CD14-positive monocyte (primary cell): ENCODE results near the gene ZNF683. TPM values are rescaled to one million over a fixed set of nuclear protein-coding genes. Genes with fewer than 3 reads are reported as not detected.
A peak's percentile ranks its signal among the peaks of the same experiment; 100 is the strongest.

Experiments used
- DNase-seq, 3 donors: peaks; one replicate each; pipeline ENCODE4 v3.0.0-alpha.2; 2011 to 2022
- H2AFZ ChIP-seq: 2 replicates; pipeline ENCODE4 v1.6.0; 2012; ENCODE audit warnings: mild to moderate bottlenecking, low read depth, low read length, inconsistent platforms; ENCODE audit not compliant: insufficient read depth, poor library complexity, severe bottlenecking
- H3K27ac ChIP-seq, 2 donors: 1 replicate in 1 of 2; 2 replicates in 1 of 2; pipeline ENCODE4 v1.5.1; 2012 to 2013; ENCODE audit warnings: low read length in 2 of 2, control low read depth in 1 of 2, inconsistent platforms in 1 of 2, low read depth in 1 of 2, mild to moderate bottlenecking in 1 of 2
- H3K27me3 ChIP-seq, 2 donors: one replicate each; pipeline versions ENCODE4 v1.6.0 to v1.6.1; 2011 to 2013; ENCODE audit warnings: low read length in 2 of 2; ENCODE audit not compliant: control insufficient read depth in 2 of 2, insufficient read depth in 2 of 2
- H3K36me3 ChIP-seq, 2 donors: replicated peaks in 1 of 2; 1 replicate in 1 of 2; 2 replicates in 1 of 2; pipeline versions ENCODE4 v1.5.1 to v1.6.1; 2012 to 2013; ENCODE audit warnings: low read length in 2 of 2, control low read depth in 1 of 2, inconsistent platforms in 1 of 2, mild to moderate bottlenecking in 1 of 2; ENCODE audit not compliant: insufficient read depth in 2 of 2, control insufficient read depth in 1 of 2
- H3K4me1 ChIP-seq, 2 donors: 1 replicate in 1 of 2; 2 replicates in 1 of 2; pipeline versions ENCODE4 v1.5.1 to v1.6.1; 2012 to 2013; ENCODE audit warnings: low read length in 2 of 2, control low read depth in 1 of 2, inconsistent platforms in 1 of 2, mild to moderate bottlenecking in 1 of 2, moderate library complexity in 1 of 2; ENCODE audit not compliant: insufficient read depth in 2 of 2, control insufficient read depth in 1 of 2
- H3K4me2 ChIP-seq: replicated peaks from 2 replicates; pipeline ENCODE3; 2012; ENCODE audit warnings: low read length, moderate library complexity, mild to moderate bottlenecking; ENCODE audit not compliant: poor library complexity, severe bottlenecking; ENCODE audit errors: extremely low read depth
- H3K4me3 ChIP-seq, 3 experiments: fragments of 200-600 bp in 1 of 3; sonication (generic) in 1 of 3; replicated peaks in 1 of 3; 1 replicate in 2 of 3; 2 replicates in 1 of 3; pipeline ENCODE4 v1.5.1; 2011 to 2013; ENCODE audit warnings: low read length in 3 of 3, mild to moderate bottlenecking in 3 of 3, control low read depth in 2 of 3, low read depth in 2 of 3, inconsistent platforms in 1 of 3, moderate library complexity in 1 of 3
- H3K79me2 ChIP-seq: 2 replicates; pipeline ENCODE4 v1.6.0; 2012; ENCODE audit warnings: mild to moderate bottlenecking, control low read depth, inconsistent platforms, low read length, moderate library complexity; ENCODE audit not compliant: insufficient read depth
- H3K9ac ChIP-seq: 2 replicates; pipeline ENCODE4 v1.6.0; 2017; ENCODE audit warnings: low read length, mild to moderate bottlenecking; ENCODE audit not compliant: insufficient read depth, poor library complexity, severe bottlenecking
- H3K9me3 ChIP-seq, 2 donors: replicated peaks in 1 of 2; 1 replicate in 1 of 2; 2 replicates in 1 of 2; pipeline versions ENCODE4 v1.5.1 to v1.6.1; 2012 to 2013; ENCODE audit warnings: low read length in 2 of 2, control low read depth in 1 of 2; ENCODE audit not compliant: control insufficient read depth in 1 of 2, insufficient read depth in 1 of 2
- H4K20me1 ChIP-seq: 2 replicates; pipeline ENCODE4 v1.6.0; 2012; ENCODE audit warnings: mild to moderate bottlenecking, low read length, control low read depth, moderate library complexity; ENCODE audit not compliant: insufficient read depth
- H3K27ac Mint-ChIP-seq, 7 donors: one replicate each; pipeline ENCODE4 v1.8.0; 2020; ENCODE audit warnings: mild to moderate bottlenecking in 7 of 7, mixed read lengths in 7 of 7, moderate library complexity in 6 of 7, inconsistent platforms in 2 of 7
- H3K27me3 Mint-ChIP-seq, 3 donors: one replicate each; pipeline ENCODE4 v1.8.0; 2021 to 2022; ENCODE audit warnings: low read depth in 3 of 3, mild to moderate bottlenecking in 3 of 3, mixed read lengths in 3 of 3, moderate library complexity in 3 of 3, inconsistent platforms in 1 of 3
- H3K36me3 Mint-ChIP-seq, 2 donors: one replicate each; pipeline ENCODE4 v1.8.0; 2020; ENCODE audit warnings: mixed read lengths in 2 of 2, inconsistent platforms in 1 of 2, mild to moderate bottlenecking in 1 of 2
- H3K4me1 Mint-ChIP-seq: one replicate; pipeline ENCODE4 v1.8.0; 2020; ENCODE audit warnings: mild to moderate bottlenecking, mixed read lengths
- H3K4me3 Mint-ChIP-seq, 2 donors: one replicate each; pipeline ENCODE4 v1.8.0; 2020; ENCODE audit warnings: mild to moderate bottlenecking in 2 of 2, mixed read lengths in 2 of 2, moderate library complexity in 1 of 2
- H3K9me3 Mint-ChIP-seq, 7 donors: one replicate each; pipeline ENCODE4 v1.8.0; 2020 to 2022; ENCODE audit warnings: mixed read lengths in 7 of 7, mild to moderate bottlenecking in 6 of 7, moderate library complexity in 6 of 7, inconsistent platforms in 2 of 7
- CTCF ChIP-seq: fragments of 200-600 bp; IDR thresholded peaks from one replicate; pipeline ENCODE4 v1.8.0; 2022; ENCODE audit warnings: antibody characterized with exemption, mild to moderate bottlenecking
- WGBS: methylation state at CpG from one replicate; pipeline ENCODE4 v1.1.5; 2013; ENCODE audit warnings: missing lambda C conversion rate; ENCODE audit not compliant: insufficient coverage; 5-methylcytosine and 5-hydroxymethylcytosine counted together
- intact Hi-C, 2 donors: fragments of 100-400 bp; cut with micrococcal nuclease; formaldehyde crosslinking; loops; one replicate each; pipeline versions ENCODE4 v1.15.0 to v1.15.1; 2023
- polyA plus RNA-seq, 3 donors: library from polyadenylated mRNA; depleted of rRNA in 1 of 3; unstranded in 2 of 3; stranded (reverse) in 1 of 3; fragments of 300-500 nt in 2 of 3; fragments of >200 nt in 1 of 3; fragmentation: Illumina TruSeq in 2 of 3; gene quantifications; 1 replicate in 2 of 3; 2 replicates in 1 of 3; pipeline ENCODE4 v1.2.3, GENCODE V29; 2012 to 2021

Gene ZNF683
- polyA plus RNA-seq, 3 donors = not detected

GRCh38 chr1:26409191-26409807, 36.7 kb upstream of the ZNF683 start:
- Histone ChIP-seq H3K9me3 (peaks cover 0 to 34% of the 10 kb centered on the region in 2 donors), H4K20me1 (no peaks in the 10 kb centered on the region), H3K79me2 (no peaks in the 10 kb centered on the region), H3K27ac (no peak overlapping the region), H3K4me2 (peak overlapping the region; percentile 9), H3K9ac (no peak overlapping the region), H3K4me3 (peak overlapping the region in 1 of 3 experiments; percentile 23), H3K27me3 (peaks cover 48 to 63% of the 10 kb centered on the region in 2 donors), H3K36me3 (no peaks in the 10 kb centered on the region), H3K4me1 (peaks cover 8 to 12% of the 10 kb centered on the region in 2 donors), H2AFZ (no peak overlapping the region)
- no peak for DNase-seq
- WGBS = 3% methylated on average over 5 of the region's 16 CpGs
- H3K4me1 Mint-ChIP-seq = peaks cover 18% of the 10 kb centered on the region
- no peak for TF ChIP-seq CTCF
- H3K27ac Mint-ChIP-seq = no peak overlapping the region
- peaks cover 0 to 3% of the 10 kb centered on the region in 2 donors for H3K36me3 Mint-ChIP-seq
- intact Hi-C loops = no loop called here
- H3K27me3 Mint-ChIP-seq = peaks cover 65 to 73% (median 72%) of the 10 kb centered on the region in 3 donors
- peak overlapping the region; percentile 39 to 82 for H3K4me3 Mint-ChIP-seq
- H3K9me3 Mint-ChIP-seq = peaks cover 0 to 24% (median 6%) of the 10 kb centered on the region in 7 donors

- peaks cover 0 to 3% of the 10 kb centered on the region in 2 donors for H3K36me3 Mint-ChIP-seq
- H3K36me3 ChIP-seq = no peaks in the 10 kb centered on the region
- H3K4me3 Mint-ChIP-seq = peak overlapping the region in 1 of 2 donors; percentile 82
- no peak overlapping the region for H3K4me3 ChIP-seq
- no peak overlapping the region for H3K4me2 ChIP-seq
- no peak overlapping the region for H3K27ac ChIP-seq
- H3K27me3 ChIP-seq = peaks cover 44 to 60% of the 10 kb centered on the region in 2 donors
- peaks cover 59 to 73% (median 68%) of the 10 kb centered on the region in 3 donors for H3K27me3 Mint-ChIP-seq
- no peak for TF ChIP-seq CTCF
- peaks cover 18% of the 10 kb centered on the region for H3K4me1 Mint-ChIP-seq
- no peak overlapping the region for H3K9ac ChIP-seq
- peaks cover 0 to 34% of the 10 kb centered on the region in 2 donors for H3K9me3 ChIP-seq
- peaks cover 8 to 12% of the 10 kb centered on the region in 2 donors for H3K4me1 ChIP-seq
- H3K9me3 Mint-ChIP-seq = peaks cover 0 to 21% (median 6%) of the 10 kb centered on the region in 7 donors
- H4K20me1 ChIP-seq = no peaks in the 10 kb centered on the region
- intact Hi-C loops = no loop called here
- no peaks in the 10 kb centered on the region for H3K79me2 ChIP-seq
- H2AFZ ChIP-seq = no peak overlapping the region
- peak overlapping the region in 1 of 7 donors; percentile 46 for H3K27ac Mint-ChIP-seq
- WGBS = 0% methylated on average over 6 of the region's 12 CpGs
- DNase-seq = peak; percentile 45 to 48 (median 46)
Measured at GRCh38 chr1:26408604-26409003, 36.1 kb upstream of the ZNF683 start.
